Endodermal cell (in vitro differentiated cells): ENCODE results near the gene MAP4K2. TPM values are rescaled to one million over a fixed set of nuclear protein-coding genes. Genes with fewer than 3 reads are reported as not detected.

Source experiments
- DNase-seq: peaks from one replicate; pipeline ENCODE4 v3.0.0-alpha.2; 2017
- H3K27ac ChIP-seq: 2 replicates; pipeline ENCODE4 v1.5.1; 2013; ENCODE audit warnings: mild to moderate bottlenecking, low read depth, low read length, moderate library complexity
- H3K27me3 ChIP-seq: 2 replicates; pipeline ENCODE4 v1.6.1; 2013; ENCODE audit warnings: mild to moderate bottlenecking, low read length, moderate library complexity; ENCODE audit not compliant: insufficient read depth, control insufficient read depth, poor library complexity, severe bottlenecking
- H3K36me3 ChIP-seq: 2 replicates; pipeline ENCODE4 v1.7.0; 2013; ENCODE audit warnings: mild to moderate bottlenecking, low read length, moderate library complexity; ENCODE audit not compliant: control insufficient read depth, insufficient read depth
- H3K4me1 ChIP-seq: one replicate; pipeline ENCODE4 v1.7.0; 2013; ENCODE audit warnings: low read length; ENCODE audit not compliant: control insufficient read depth, insufficient read depth
- H3K4me3 ChIP-seq: 2 replicates; pipeline ENCODE4 v1.5.1; 2013; ENCODE audit warnings: mild to moderate bottlenecking, low read length, moderate library complexity
- H3K9ac ChIP-seq: 2 replicates; pipeline ENCODE4 v1.6.1; 2013; ENCODE audit warnings: mild to moderate bottlenecking, low read length, moderate library complexity; ENCODE audit not compliant: poor library complexity, severe bottlenecking; ENCODE audit errors: extremely low read depth
- H3K9me3 ChIP-seq: 2 replicates; pipeline ENCODE4 v1.6.1; 2013; ENCODE audit warnings: mild to moderate bottlenecking, low read length, moderate library complexity; ENCODE audit not compliant: control insufficient read depth
- H3K27ac Mint-ChIP-seq: 2 replicates; pipeline ENCODE4 v1.8.0; 2020; ENCODE audit warnings: mixed read lengths
- H3K27me3 Mint-ChIP-seq: 2 replicates; pipeline ENCODE4 v1.8.0; 2021; ENCODE audit warnings: mild to moderate bottlenecking, mixed read lengths; ENCODE audit not compliant: insufficient read depth
- H3K36me3 Mint-ChIP-seq: 2 replicates; pipeline ENCODE4 v1.8.0; 2020; ENCODE audit warnings: low read depth, mixed read lengths
- H3K4me1 Mint-ChIP-seq: 2 replicates; pipeline ENCODE4 v1.8.0; 2020; ENCODE audit warnings: mixed read lengths
- H3K4me3 Mint-ChIP-seq: 2 replicates; pipeline ENCODE4 v1.8.0; 2020; ENCODE audit warnings: mild to moderate bottlenecking, moderate library complexity, mixed read lengths
- H3K9me3 Mint-ChIP-seq: 2 replicates; pipeline ENCODE4 v1.8.0; 2020; ENCODE audit warnings: mild to moderate bottlenecking, mixed read lengths
- WGBS, 2 experiments: methylation state at CpG; one replicate each; pipeline versions ENCODE4 v1.1.5 to v1.1.7; 2013; ENCODE audit warnings: missing lambda C conversion rate in 2 of 2, mixed read lengths in 1 of 2; ENCODE audit not compliant: insufficient coverage in 1 of 2, insufficient read length in 1 of 2; 5-methylcytosine and 5-hydroxymethylcytosine counted together
- total RNA-seq, 2 donors: library from RNA; stranded (reverse); fragmentation: NEBNext Ultra II Directional in 1 of 2; extraction: Animal tissue kit (Norgen Biotek cat#: 25700) in 1 of 2; gene quantifications; 2 replicates in 1 of 2; 3 replicates in 1 of 2; pipeline ENCODE4 v1.2.1, GENCODE V29; 2021
- TF ChIP-seq, protein P1 (sequence below): fragments of 200-600 bp; sonication (generic); conservative IDR thresholded peaks from 2 replicates; pipeline ENCODE4 v1.5.0; 2021; ENCODE audit warnings: antibody characterized with exemption, mild to moderate bottlenecking

Gene MAP4K2
- total RNA-seq, 2 donors from 2014 or later: 24.7 to 32.4 TPM

DNA sequence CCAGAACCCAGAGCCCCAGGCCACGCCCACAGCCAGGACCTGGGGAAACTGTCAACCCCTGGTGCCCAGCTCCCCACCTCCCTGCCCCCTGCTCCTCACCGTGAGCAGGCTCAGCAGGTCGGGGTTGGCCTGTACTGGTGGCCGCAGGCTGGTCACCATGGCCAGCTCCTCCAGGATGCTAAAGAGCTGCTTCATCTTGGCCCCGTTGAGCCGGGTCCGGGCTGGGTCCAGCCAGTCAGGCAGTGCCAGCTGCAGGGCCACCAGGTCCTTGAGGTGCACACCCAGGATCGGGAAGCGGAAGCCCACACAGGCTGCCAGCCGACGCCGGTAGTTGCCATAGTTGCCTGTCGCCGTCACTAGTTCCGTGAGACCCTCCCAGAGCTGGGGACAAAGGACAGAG lies 66.4 kb downstream of the MAP4K2 start:
- WGBS, 2 experiments: 92 to 100% methylated on average over 3 to 12 of the region's 15 CpGs
- peaks cover 43% of the 10 kb centered on the region for H3K27me3 Mint-ChIP-seq
- Histone ChIP-seq H3K4me1 (no peaks in the 10 kb centered on the region), H3K27me3 (peaks cover 23% of the 10 kb centered on the region), H3K9ac (no peak overlapping the region), H3K4me3 (no peak overlapping the region), H3K9me3 (no peaks in the 10 kb centered on the region), H3K27ac (no peak overlapping the region), H3K36me3 (no peaks in the 10 kb centered on the region)
- no peaks in the 10 kb centered on the region for H3K9me3 Mint-ChIP-seq
- H3K4me3 Mint-ChIP-seq: no peak overlapping the region
- H3K36me3 Mint-ChIP-seq: no peaks in the 10 kb centered on the region
- no peak for DNase-seq
- H3K4me1 Mint-ChIP-seq: peaks cover 10% of the 10 kb centered on the region
- H3K27ac Mint-ChIP-seq: no peak overlapping the region
- TF ChIP-seq, protein P1, sequence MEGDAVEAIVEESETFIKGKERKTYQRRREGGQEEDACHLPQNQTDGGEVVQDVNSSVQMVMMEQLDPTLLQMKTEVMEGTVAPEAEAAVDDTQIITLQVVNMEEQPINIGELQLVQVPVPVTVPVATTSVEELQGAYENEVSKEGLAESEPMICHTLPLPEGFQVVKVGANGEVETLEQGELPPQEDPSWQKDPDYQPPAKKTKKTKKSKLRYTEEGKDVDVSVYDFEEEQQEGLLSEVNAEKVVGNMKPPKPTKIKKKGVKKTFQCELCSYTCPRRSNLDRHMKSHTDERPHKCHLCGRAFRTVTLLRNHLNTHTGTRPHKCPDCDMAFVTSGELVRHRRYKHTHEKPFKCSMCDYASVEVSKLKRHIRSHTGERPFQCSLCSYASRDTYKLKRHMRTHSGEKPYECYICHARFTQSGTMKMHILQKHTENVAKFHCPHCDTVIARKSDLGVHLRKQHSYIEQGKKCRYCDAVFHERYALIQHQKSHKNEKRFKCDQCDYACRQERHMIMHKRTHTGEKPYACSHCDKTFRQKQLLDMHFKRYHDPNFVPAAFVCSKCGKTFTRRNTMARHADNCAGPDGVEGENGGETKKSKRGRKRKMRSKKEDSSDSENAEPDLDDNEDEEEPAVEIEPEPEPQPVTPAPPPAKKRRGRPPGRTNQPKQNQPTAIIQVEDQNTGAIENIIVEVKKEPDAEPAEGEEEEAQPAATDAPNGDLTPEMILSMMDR: no peak

DNA sequence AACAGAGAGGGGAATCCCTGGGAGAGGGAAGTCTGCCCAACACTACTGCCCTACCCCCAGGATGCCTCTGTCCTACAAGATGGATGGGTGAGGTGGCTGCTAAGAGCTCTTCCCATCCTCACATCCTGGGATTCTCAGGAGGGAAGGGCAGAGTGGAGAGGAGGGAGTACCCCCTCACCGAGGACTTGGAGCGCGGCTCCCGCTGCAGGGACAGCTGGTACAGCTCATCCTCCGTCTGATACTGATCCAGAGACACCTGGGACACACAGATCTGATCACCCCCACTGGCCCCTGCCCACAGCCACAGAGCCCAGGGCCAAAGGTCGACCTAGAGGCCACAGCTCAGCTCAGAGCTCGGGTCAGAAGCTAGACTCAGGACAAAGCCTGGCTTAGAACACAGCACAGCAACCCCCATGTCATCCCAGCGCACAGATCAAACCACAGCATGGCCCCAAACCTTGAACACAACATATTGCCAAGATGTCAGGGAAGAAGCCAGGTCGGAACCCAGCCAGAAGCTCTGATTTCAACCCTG lies 67.2 kb downstream of the MAP4K2 start:
- Mint-ChIP-seq H3K27me3 (peaks cover 36% of the 10 kb centered on the region), H3K4me3 (no peak overlapping the region), H3K27ac (no peak overlapping the region), H3K4me1 (peaks cover 6% of the 10 kb centered on the region), H3K36me3 (no peaks in the 10 kb centered on the region), H3K9me3 (no peaks in the 10 kb centered on the region)
- no peak for DNase-seq
- WGBS, 2 experiments: 90 to 93% methylated on average over 5 to 9 of the region's 9 CpGs
- H3K36me3 ChIP-seq: no peaks in the 10 kb centered on the region
- H3K27me3 ChIP-seq: peaks cover 15% of the 10 kb centered on the region
- TF ChIP-seq, protein P1: no peak
- H3K27ac ChIP-seq: no peak overlapping the region
- H3K9me3 ChIP-seq: no peaks in the 10 kb centered on the region
- H3K4me1 ChIP-seq: no peaks in the 10 kb centered on the region
- H3K4me3 ChIP-seq: no peak overlapping the region
- no peak overlapping the region for H3K9ac ChIP-seq

Other genes with a start within 250 kb of the MAP4K2 start
- gene SLC22A11, start 247.3 kb downstream of the MAP4K2 start, total RNA-seq: not detected
- gene SLC22A12, start 212.0 kb downstream of the MAP4K2 start, total RNA-seq: not detected
- 1 to 10 TPM in 1 of 2 donors, under 1 TPM in 1; 1.00 to 1.5 TPM for gene NRXN2, start 80.0 kb downstream of the MAP4K2 start, total RNA-seq
- gene RASGRP2, start 59.1 kb downstream of the MAP4K2 start, total RNA-seq: 1 to 10 TPM in 1 of 2 donors, under 1 TPM in 1; 0.86 to 1.9 TPM
- gene PYGM, start 43.2 kb downstream of the MAP4K2 start, total RNA-seq: 1 to 10 TPM; 1.1 to 1.2 TPM
- gene SF1, start 24.7 kb downstream of the MAP4K2 start, total RNA-seq: 100 to 1,000 TPM; 331 to 399 TPM
- gene MEN1, start 7.3 kb upstream of the MAP4K2 start, total RNA-seq: 10 to 100 TPM; 44.5 to 48.7 TPM
- 10 to 100 TPM; 11.1 to 12.6 TPM for gene CDC42BPG, start 41.4 kb upstream of the MAP4K2 start, total RNA-seq
- 10 to 100 TPM; 39.7 to 43.8 TPM for gene EHD1, start 75.4 kb upstream of the MAP4K2 start, total RNA-seq
- gene ATG2A, start 114.0 kb upstream of the MAP4K2 start, total RNA-seq: 10 to 100 TPM; 17.0 to 23.0 TPM
- 1 to 10 TPM; 2.8 to 3.3 TPM for gene PPP2R5B, start 121.5 kb upstream of the MAP4K2 start, total RNA-seq
- under 1 TPM in 1 of 2 donors, not detected in 1; 0.77 TPM for gene GPHA2, start 132.7 kb upstream of the MAP4K2 start, total RNA-seq
- not detected for gene MAJIN, start 168.9 kb upstream of the MAP4K2 start, total RNA-seq
- under 1 TPM in 1 of 2 donors, not detected in 1; 0.27 TPM for gene BATF2, start 193.8 kb upstream of the MAP4K2 start, total RNA-seq
- gene ARL2, start 210.9 kb upstream of the MAP4K2 start, total RNA-seq: 100 to 1,000 TPM; 127 to 199 TPM
- gene SNX15, start 224.2 kb upstream of the MAP4K2 start, total RNA-seq: 10 to 100 TPM; 14.2 to 16.4 TPM
- gene SAC3D1, start 238.0 kb upstream of the MAP4K2 start, total RNA-seq: 10 to 100 TPM; 11.4 to 12.0 TPM